ENCODE results near the gene SLC18B1.

Gene SLC18B1

DNA sequence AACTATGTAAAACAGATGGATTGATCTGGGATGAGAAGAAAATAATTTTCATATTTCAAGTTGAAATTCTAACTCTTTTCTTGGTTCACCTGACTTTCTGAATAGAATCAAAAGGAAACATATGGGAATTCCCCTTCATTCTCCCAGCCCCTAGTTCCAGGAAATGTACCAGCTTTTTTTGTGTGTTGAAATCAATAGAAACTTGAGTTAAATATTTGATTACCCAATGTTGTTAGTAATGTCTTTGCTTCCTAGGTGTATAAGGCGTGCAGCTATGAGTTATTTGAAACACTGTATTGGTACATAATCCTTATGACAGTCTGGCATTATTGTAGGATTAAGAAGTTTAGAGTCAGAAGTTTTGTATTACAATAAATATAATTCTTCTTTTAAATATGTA is 62.2 kb downstream of the SLC18B1 start:
- no peak for DNase-seq

- DNase-seq, result no peak
These were observed 63.7 kb downstream of the SLC18B1 start for GRCh38 chr6:132734694-132735236.

DNA sequence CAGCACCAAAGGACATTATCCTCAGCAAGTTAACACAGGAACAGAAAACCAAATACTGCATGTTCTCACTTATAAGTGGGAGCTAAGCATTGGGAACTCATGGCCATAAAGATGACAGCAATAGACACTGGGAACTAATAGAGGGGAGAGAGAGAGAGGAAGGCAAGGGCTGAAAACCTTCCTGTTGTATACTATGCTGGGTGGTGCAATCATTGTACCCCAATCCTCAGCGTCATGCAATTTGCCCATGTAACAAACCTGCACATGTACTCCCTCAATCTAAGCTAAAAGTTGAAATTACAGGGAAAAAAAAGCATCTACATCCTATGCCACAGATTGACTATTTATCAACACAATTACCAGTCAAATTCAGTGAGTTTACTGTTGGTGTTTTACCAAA is 64.6 kb downstream of the SLC18B1 start:
- DNase-seq, result no peak

GRCh38 chr6:132733283-132733682 is 65.2 kb downstream of the SLC18B1 start:
- no peak for DNase-seq

DNA sequence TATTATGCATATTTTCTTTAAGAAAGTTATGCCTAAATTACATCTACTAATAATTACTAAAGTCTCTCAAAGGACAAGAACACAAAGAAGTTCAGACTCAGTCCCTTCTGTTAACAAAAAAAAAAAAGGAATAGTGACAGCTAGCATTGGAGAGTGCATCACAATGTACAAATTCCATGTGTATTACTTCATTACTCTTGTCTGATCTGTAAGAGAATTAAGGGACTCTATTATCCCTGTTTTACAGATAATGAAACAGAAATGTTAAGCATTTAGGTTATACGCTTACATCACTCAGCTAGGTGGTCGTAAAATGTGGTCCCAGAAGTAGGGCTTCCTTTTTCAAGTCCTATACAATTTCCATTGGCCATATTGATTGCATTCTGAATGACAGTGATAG is 67.4 kb downstream of the SLC18B1 start:
- no peak for DNase-seq

DNA sequence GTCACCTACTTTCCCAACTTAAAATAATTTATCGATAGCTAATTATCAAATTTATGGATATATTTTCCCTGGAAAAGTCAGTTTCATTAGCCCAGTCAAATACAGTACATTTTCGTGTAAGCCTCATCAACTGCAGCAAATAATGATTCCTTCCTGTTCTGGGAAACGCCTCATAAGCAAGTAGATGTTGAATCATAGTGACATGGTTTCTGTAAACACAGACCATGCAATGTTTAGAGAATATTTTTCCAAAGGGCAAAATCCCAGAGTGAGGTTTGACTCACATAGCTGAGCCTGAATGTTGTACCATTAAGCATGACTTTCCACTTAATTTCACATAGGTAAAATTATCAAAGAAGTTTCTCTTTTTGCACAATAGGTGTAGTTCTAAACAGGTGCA is 67.9 kb downstream of the SLC18B1 start:
- DNase-seq, result no peak

DNA sequence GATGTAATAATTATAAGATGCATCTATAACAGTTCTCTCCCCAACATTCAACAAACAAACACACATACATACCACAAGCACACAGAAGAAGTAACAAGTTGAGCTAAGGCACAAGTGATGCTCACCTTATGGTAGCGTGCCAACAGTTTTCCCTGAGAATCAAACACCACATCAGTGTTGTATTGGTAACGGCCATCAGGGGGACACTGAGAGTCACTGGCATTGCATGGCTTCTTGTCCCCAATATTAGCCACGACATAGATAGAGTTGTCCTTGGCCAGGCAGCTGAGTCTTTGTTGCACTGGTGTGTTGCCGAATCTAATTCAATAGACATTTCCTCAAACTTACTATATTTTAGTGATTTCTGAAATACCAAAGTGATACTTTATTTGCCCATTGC is 69.8 kb downstream of the SLC18B1 start:
- DNase-seq, result no peak

DNA sequence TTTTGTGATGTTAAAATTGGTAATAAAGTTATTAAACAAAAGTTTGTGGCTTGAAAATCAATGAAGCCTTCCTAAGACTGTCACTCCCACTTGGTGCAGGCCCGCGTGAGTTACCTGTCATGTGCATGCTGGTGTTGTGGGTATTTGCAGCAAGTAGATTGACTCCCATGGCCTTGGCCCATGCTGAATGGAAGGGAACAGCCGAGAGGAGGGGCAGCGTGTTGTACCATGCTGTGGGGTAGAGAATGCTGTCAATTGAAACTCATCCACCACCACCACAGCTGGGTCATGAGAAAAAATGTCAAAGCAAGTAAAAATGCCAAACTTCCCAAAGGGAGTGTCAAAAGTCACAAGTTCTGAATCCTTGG is 71.8 kb downstream of the SLC18B1 start:
- no peak for DNase-seq

- no peak for DNase-seq
These were observed 72.4 kb downstream of the SLC18B1 start for GRCh38 chr6:132725947-132726607.

- no peak for DNase-seq
These were observed 73.0 kb downstream of the SLC18B1 start for GRCh38 chr6:132725471-132725870.

GRCh38 chr6:132719736-132720448 is 78.5 kb downstream of the SLC18B1 start:
- no peak for DNase-seq
